GM23248 (cell line): ENCODE results near the gene RNFT2.

Source experiments
- EZH2 ChIP-seq: fragments of 200-600 bp; sonication (generic); IDR thresholded peaks from 2 replicates; pipeline ENCODE4 v1.6.1; 2018; ENCODE audit warnings: antibody characterized with exemption, mild to moderate bottlenecking; ENCODE audit not compliant: insufficient read depth, poor library complexity, severe bottlenecking
- EZH2phosphoT487 ChIP-seq: fragments of 200-600 bp; sonication (generic); IDR thresholded peaks from 2 replicates; pipeline ENCODE4 v1.6.1; 2018; ENCODE audit warnings: antibody characterized with exemption, moderate library complexity, mild to moderate bottlenecking, low read depth; ENCODE audit not compliant: insufficient read depth

GRCh38 chr12:116790066-116790465 is 52.0 kb downstream of the RNFT2 start:
- TF ChIP-seq EZH2phosphoT487, result no peak
- TF ChIP-seq EZH2, result no peak
